MCF 10A (cell line): ENCODE measurements around the gene SLC13A3. TPM values are rescaled to one million over a fixed set of nuclear protein-coding genes. Genes with fewer than 3 reads are reported as not detected.

Source experiments
- BruUV-seq: library from RNA; stranded (reverse); fragments of 400-500 nt; replicated peaks from 2 replicates; lab custom pipeline; 2021; lab: Mats Ljungman, UMichigan
- CTCF ChIA-PET: fragments of 300-600 bp; sonication (Branson Sonifier 250); formaldehyde crosslinking; extraction: SDS; loops from one replicate; lab custom pipeline; 2021; ENCODE audit warnings: antibody characterized with exemption, inconsistent platforms; lab: Yijun Ruan, JAX
- POLR2A ChIA-PET: fragments of 300-600, 350-650 bp; sonication (Branson Sonifier 250); formaldehyde crosslinking; extraction: SDS; loops from one replicate; lab custom pipeline; 2020; ENCODE audit warnings: antibody characterized with exemption, inconsistent platforms; lab: Yijun Ruan, JAX
- DNase-seq: peaks from one replicate; pipeline ENCODE4 v3.0.0-alpha.2; 2018; ENCODE audit not compliant: unreplicated experiment
- H3K27ac Mint-ChIP-seq: one replicate; pipeline ENCODE4 v1.8.0; 2022; ENCODE audit warnings: mild to moderate bottlenecking, low read depth, mixed read lengths; ENCODE audit not compliant: unreplicated experiment
- H3K27me3 Mint-ChIP-seq: one replicate; pipeline ENCODE4 v1.8.0; 2022; ENCODE audit warnings: mixed read lengths; ENCODE audit not compliant: insufficient read depth, unreplicated experiment
- H3K36me3 Mint-ChIP-seq: one replicate; pipeline ENCODE4 v1.8.0; 2022; ENCODE audit warnings: mild to moderate bottlenecking, moderate library complexity, mixed read lengths; ENCODE audit not compliant: insufficient read depth, unreplicated experiment
- H3K4me1 Mint-ChIP-seq: one replicate; pipeline ENCODE4 v1.8.0; 2022; ENCODE audit warnings: mixed read lengths; ENCODE audit not compliant: insufficient read depth, unreplicated experiment
- H3K4me3 Mint-ChIP-seq: one replicate; pipeline ENCODE4 v1.8.0; 2022; ENCODE audit warnings: mild to moderate bottlenecking, moderate library complexity, mixed read lengths; ENCODE audit not compliant: unreplicated experiment
- H3K9me3 Mint-ChIP-seq: one replicate; pipeline ENCODE4 v1.8.0; 2022; ENCODE audit warnings: mixed read lengths; ENCODE audit not compliant: unreplicated experiment
- intact Hi-C: fragments of 100-400 bp; cut with micrococcal nuclease; formaldehyde crosslinking; loops from 2 replicates; pipeline ENCODE4 v1.14.1; 2022
- total RNA-seq: library from RNA; stranded (reverse); gene quantifications from 2 replicates; pipeline ENCODE4 v1.2.3, GENCODE V29; 2022
- TF ChIP-seq, protein P1 (sequence below): fragments of 200-600 bp; IDR thresholded peaks from one replicate; pipeline ENCODE4 v1.8.0; 2022; ENCODE audit warnings: antibody characterized with exemption, mild to moderate bottlenecking; ENCODE audit not compliant: unreplicated experiment

SLC13A3 gene
- total RNA-seq, 1 experiment from 2014 or later: not detected

DNA sequence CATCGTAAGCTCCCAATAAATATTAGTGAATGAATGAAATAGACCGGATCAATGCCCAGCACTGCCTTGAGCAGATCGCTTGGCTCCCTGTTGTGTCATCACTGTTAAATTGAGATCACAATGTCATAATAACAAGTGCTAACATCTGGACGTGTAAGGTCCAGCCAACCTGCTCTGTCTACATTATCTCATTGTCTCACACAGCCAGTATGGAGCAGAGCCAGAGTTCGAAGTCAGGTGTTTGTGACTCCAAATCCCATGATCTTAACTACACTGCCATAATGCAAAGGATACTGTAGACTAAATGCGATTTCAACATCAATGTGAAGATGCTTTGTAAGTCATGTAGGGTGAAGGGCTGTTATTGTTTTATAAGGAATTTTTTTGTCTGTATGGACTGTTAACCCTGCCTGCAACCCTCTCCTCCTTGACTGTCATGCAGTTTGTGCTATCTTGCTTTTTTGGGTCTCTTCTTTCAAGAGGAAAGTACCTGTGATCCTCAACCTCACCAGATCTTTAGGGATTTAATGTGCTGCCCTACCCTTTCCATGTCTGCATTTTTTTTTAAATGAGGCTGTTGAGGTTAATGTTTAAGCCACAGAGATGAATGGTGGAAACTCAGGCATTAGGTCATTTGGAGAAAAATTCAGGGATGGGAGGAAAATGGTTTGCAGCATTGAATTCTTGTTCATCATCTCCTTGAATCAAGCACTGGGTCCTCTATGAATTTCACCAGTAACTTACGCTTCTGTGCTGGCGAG lies 51.9 kb downstream of the SLC13A3 start:
- no peaks in the 10 kb centered on the region for H3K36me3 Mint-ChIP-seq
- no peak overlapping the region for H3K27ac Mint-ChIP-seq
- intact Hi-C loops: no loop called here
- H3K4me3 Mint-ChIP-seq: no peak overlapping the region
- peaks cover 19% of the 10 kb centered on the region for H3K27me3 Mint-ChIP-seq
- ChIA-PET CTCF (interaction anchor here (0.7 kb wide), 1 partner anchor 551 kb away, joined by 5 read pairs; no protein-coding TSS in a partner anchor), POLR2A (no interaction called here)
- DNase-seq: no peak
- no peaks in the 10 kb centered on the region for H3K4me1 Mint-ChIP-seq
- no TSS peak for BruUV-seq
- H3K9me3 Mint-ChIP-seq: peaks cover 6% of the 10 kb centered on the region
- TF ChIP-seq, protein P1, sequence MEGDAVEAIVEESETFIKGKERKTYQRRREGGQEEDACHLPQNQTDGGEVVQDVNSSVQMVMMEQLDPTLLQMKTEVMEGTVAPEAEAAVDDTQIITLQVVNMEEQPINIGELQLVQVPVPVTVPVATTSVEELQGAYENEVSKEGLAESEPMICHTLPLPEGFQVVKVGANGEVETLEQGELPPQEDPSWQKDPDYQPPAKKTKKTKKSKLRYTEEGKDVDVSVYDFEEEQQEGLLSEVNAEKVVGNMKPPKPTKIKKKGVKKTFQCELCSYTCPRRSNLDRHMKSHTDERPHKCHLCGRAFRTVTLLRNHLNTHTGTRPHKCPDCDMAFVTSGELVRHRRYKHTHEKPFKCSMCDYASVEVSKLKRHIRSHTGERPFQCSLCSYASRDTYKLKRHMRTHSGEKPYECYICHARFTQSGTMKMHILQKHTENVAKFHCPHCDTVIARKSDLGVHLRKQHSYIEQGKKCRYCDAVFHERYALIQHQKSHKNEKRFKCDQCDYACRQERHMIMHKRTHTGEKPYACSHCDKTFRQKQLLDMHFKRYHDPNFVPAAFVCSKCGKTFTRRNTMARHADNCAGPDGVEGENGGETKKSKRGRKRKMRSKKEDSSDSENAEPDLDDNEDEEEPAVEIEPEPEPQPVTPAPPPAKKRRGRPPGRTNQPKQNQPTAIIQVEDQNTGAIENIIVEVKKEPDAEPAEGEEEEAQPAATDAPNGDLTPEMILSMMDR: no peak

DNA sequence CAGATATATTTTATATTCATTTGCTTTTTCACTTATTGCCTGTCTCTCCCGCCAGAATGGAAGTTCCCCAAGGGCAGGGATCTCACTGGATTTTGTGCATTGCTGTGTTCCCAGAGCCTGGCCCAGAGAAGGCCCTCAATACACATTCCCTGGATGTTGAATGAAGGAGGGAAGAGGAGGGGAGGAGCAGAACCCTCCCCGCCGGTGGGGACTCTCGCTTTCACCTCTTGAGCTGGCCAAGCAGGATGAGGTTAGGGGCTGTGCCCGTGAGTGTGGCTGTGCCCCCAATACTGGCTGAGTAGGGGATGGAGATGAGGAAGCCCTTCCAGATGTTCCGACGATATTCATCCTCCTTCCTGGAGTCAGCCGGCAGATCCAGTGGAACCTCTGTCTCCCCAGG lies 55.3 kb downstream of the SLC13A3 start:
- DNase-seq: no peak
- ChIA-PET CTCF (interaction anchor here (0.6 to 1.1 kb wide), 2 partner anchors 14 to 23 kb away, joined by 3 read pairs; no protein-coding TSS in a partner anchor), POLR2A (interaction anchor here (0.8 kb wide), 1 partner anchor 10 kb away, joined by 4 read pairs; no protein-coding TSS in a partner anchor)
- no peaks in the 10 kb centered on the region for H3K36me3 Mint-ChIP-seq
- no peak overlapping the region for H3K27ac Mint-ChIP-seq
- no peaks in the 10 kb centered on the region for H3K9me3 Mint-ChIP-seq
- intact Hi-C loops: no loop called here
- H3K27me3 Mint-ChIP-seq: peaks cover 25% of the 10 kb centered on the region
- H3K4me3 Mint-ChIP-seq: no peak overlapping the region
- TF ChIP-seq, protein P1: no peak
- no TSS peak for BruUV-seq
- no peaks in the 10 kb centered on the region for H3K4me1 Mint-ChIP-seq

DNA sequence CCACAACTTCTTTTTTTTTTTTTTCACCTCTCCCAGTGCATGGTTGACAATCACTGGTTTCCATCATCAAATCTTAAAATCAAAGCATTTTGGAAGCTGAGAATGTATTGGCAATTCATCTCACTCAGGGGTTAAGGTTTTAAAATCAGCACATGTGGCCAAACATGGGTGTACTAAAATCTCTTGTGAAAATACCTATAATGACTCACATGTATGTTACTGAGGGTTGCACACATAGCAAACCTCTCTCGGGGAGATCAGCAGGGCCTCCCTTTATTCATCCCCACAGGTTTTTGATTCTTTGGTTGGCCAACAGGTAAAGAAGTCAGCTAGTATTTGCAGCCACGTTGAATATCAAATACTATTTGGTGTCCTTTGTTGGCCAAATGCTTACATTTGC lies 56.5 kb downstream of the SLC13A3 start:
- ChIA-PET POLR2A (no interaction called here), CTCF (interaction anchor here (0.8 to 1.4 kb wide), 2 partner anchors 9 to 32 kb away, joined by 3 to 4 read pairs; no protein-coding TSS in a partner anchor)
- H3K27ac Mint-ChIP-seq: no peak overlapping the region
- intact Hi-C loops: no loop called here
- no peak overlapping the region for H3K4me3 Mint-ChIP-seq
- BruUV-seq: no TSS peak
- no peak for DNase-seq
- H3K9me3 Mint-ChIP-seq: no peaks in the 10 kb centered on the region
- H3K27me3 Mint-ChIP-seq: peaks cover 25% of the 10 kb centered on the region
- H3K36me3 Mint-ChIP-seq: no peaks in the 10 kb centered on the region
- no peaks in the 10 kb centered on the region for H3K4me1 Mint-ChIP-seq
- TF ChIP-seq, protein P1: no peak

DNA sequence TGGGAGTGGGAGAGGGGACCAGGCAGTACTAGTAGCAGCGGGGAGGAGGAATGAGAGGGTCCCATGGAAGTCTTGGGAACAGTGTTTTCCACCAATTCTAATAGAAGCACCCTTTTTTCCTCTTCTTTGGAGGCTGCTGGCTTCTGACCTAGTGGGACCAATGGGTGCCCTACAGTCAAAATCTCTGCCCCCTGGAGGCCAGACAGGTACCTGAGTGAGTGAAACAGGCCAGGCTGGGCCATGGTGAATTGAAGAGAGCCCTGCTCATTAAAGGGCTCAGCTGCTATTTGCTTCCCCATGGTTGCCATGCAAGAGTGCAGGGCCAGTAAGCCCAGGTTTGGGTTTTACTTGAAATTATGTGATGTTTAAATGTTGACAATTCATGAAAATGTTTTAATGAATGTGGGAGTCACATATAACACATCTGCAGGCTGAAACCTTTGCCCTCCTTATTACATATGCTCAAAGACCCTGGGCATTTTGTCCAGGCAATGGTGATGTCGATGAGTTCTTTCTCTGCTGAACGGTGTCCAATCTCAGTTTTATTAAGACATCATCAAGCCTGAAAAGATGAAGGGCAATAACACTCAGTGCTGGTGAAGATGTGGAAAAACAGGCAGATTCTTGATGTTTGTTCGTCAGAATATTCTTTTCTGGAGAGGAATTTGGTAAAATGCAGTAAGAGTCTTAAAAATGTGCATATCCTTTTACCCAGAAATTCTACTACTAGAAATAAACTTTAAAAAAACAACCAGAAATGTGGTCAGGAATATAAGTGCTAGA lies 58.5 kb downstream of the SLC13A3 start:
- Mint-ChIP-seq H3K36me3 (no peaks in the 10 kb centered on the region), H3K4me3 (no peak overlapping the region), H3K4me1 (no peaks in the 10 kb centered on the region), H3K9me3 (no peaks in the 10 kb centered on the region), H3K27ac (no peak overlapping the region), H3K27me3 (peaks cover 25% of the 10 kb centered on the region)
- intact Hi-C loops: no loop called here
- peak; percentile 11 for DNase-seq
- ChIA-PET CTCF (interaction anchor here (0.7 kb wide), 1 partner anchor 324 kb away, joined by 3 read pairs; no protein-coding TSS in a partner anchor), POLR2A (no interaction called here)
- no TSS peak for BruUV-seq
- TF ChIP-seq, protein P1: no peak
